Left ventricle myocardium inferior (tissue), 1 donor: ENCODE results near the gene ASCC2. TPM values are rescaled to one million over a fixed set of nuclear protein-coding genes. Genes with fewer than 3 reads are reported as not detected.

ENCODE experiments used
- DNase-seq: peaks from one replicate; pipeline ENCODE4 v3.0.0-alpha.2; 2020
- H3K27ac ChIP-seq: fragments of 200-600 bp; replicated peaks from 2 replicates; pipeline ENCODE4 v1.8.0; 2021
- H3K27me3 ChIP-seq: fragments of 200-600 bp; 2 replicates; pipeline ENCODE4 v1.8.0; 2021; ENCODE audit warnings: low read depth
- H3K36me3 ChIP-seq: fragments of 200-600 bp; 2 replicates; pipeline ENCODE4 v1.8.0; 2021
- H3K4me1 ChIP-seq: fragments of 200-600 bp; 2 replicates; pipeline ENCODE4 v1.8.0; 2021
- H3K4me3 ChIP-seq: fragments of 200-600 bp; 2 replicates; pipeline ENCODE4 v1.8.0; 2021; ENCODE audit warnings: mild to moderate bottlenecking, moderate library complexity
- H3K9me3 ChIP-seq: fragments of 200-600 bp; replicated peaks from 2 replicates; pipeline ENCODE4 v1.8.0; 2021
- CTCF ChIP-seq: fragments of 200-600 bp; IDR thresholded peaks from 2 replicates; pipeline ENCODE4 v1.8.0; 2021; ENCODE audit warnings: antibody characterized with exemption, mild to moderate bottlenecking, borderline replicate concordance
- intact Hi-C: fragments of 100-400 bp; cut with micrococcal nuclease; formaldehyde crosslinking; loops from one replicate; pipeline ENCODE4 v1.11.0; 2022
- total RNA-seq: library from RNA; stranded (reverse); fragmentation: NEBNext Ultra II Directional; extraction: Animal tissue kit (Norgen Biotek cat#: 25700); gene quantifications from one replicate; pipeline ENCODE4 v1.2.1, GENCODE V29; 2021
- donor health status: DM: no; HTN: yes; CAD: no; lungs with severe emphysema.

The ASCC2 gene
- total RNA-seq, 1 donor from 2014 or later = 34.7 TPM

- peak overlapping the region; percentile 67 for H3K27ac ChIP-seq
- no peak overlapping the region for H3K4me3 ChIP-seq
- H3K9me3 ChIP-seq = no peaks in the 10 kb centered on the region
- no peak for DNase-seq
- H3K36me3 ChIP-seq = no peaks in the 10 kb centered on the region
- intact Hi-C loops = no loop called here
- H3K27me3 ChIP-seq = no peaks in the 10 kb centered on the region
- H3K4me1 ChIP-seq = peaks cover 21% of the 10 kb centered on the region
- TF ChIP-seq CTCF = no peak
Observed at GRCh38 chr22:29872989-29873388, 34.9 kb upstream of the ASCC2 start.

GRCh38 chr22:29872144-29872893 is 34.2 kb upstream of the ASCC2 start:
- Histone ChIP-seq H3K27me3 (no peaks in the 10 kb centered on the region), H3K4me3 (no peak overlapping the region), H3K27ac (peak overlapping the region; percentile 67), H3K9me3 (no peaks in the 10 kb centered on the region), H3K4me1 (peaks cover 24% of the 10 kb centered on the region), H3K36me3 (no peaks in the 10 kb centered on the region)
- DNase-seq = no peak
- intact Hi-C loops = no loop called here
- no peak for TF ChIP-seq CTCF

GRCh38 chr22:29871684-29872083 is 33.6 kb upstream of the ASCC2 start:
- DNase-seq = no peak
- Histone ChIP-seq H3K27ac (no peak overlapping the region), H3K4me3 (no peak overlapping the region), H3K4me1 (peaks cover 24% of the 10 kb centered on the region), H3K9me3 (no peaks in the 10 kb centered on the region), H3K36me3 (no peaks in the 10 kb centered on the region), H3K27me3 (no peaks in the 10 kb centered on the region)
- intact Hi-C loops = no loop called here
- TF ChIP-seq CTCF = no peak

- H3K4me1 ChIP-seq = peaks cover 24% of the 10 kb centered on the region
- no peaks in the 10 kb centered on the region for H3K9me3 ChIP-seq
- intact Hi-C loops = no loop called here
- H3K36me3 ChIP-seq = no peaks in the 10 kb centered on the region
- H3K27me3 ChIP-seq = no peaks in the 10 kb centered on the region
- H3K27ac ChIP-seq = no peak overlapping the region
- no peak overlapping the region for H3K4me3 ChIP-seq
- DNase-seq = no peak
- no peak for TF ChIP-seq CTCF
Observed at GRCh38 chr22:29870574-29870973, 32.5 kb upstream of the ASCC2 start.

GRCh38 chr22:29867851-29868250 is 29.8 kb upstream of the ASCC2 start:
- Histone ChIP-seq H3K4me1 (peaks cover 21% of the 10 kb centered on the region), H3K4me3 (no peak overlapping the region), H3K27me3 (no peaks in the 10 kb centered on the region), H3K9me3 (no peaks in the 10 kb centered on the region), H3K27ac (no peak overlapping the region), H3K36me3 (no peaks in the 10 kb centered on the region)
- DNase-seq = no peak
- intact Hi-C loops = no loop called here
- no peak for TF ChIP-seq CTCF
